H1 (cell line): Measurements from ENCODE around the gene SLC12A7. TPM values are rescaled to one million over a fixed set of nuclear protein-coding genes. Genes with fewer than 3 reads are reported as not detected.

ENCODE experiments used
- CTCF ChIA-PET: fragments of 300-600 bp; sonication (Branson Sonifier 250); formaldehyde crosslinking; loops from one replicate; lab custom pipeline; 2021; ENCODE audit not compliant: partially characterized antibody; lab: Charles Lee
- POLR2A ChIA-PET: fragments of 300-600 bp; sonication (Branson Sonifier 250); formaldehyde crosslinking; loops from one replicate; lab custom pipeline; 2021; ENCODE audit warnings: inconsistent platforms; ENCODE audit not compliant: partially characterized antibody; lab: Charles Lee
- DNase-seq, 2 experiments: peaks; one replicate each; pipeline versions ENCODE4 v3.0.0 to v3.0.0-alpha.2; 2010 to 2022; ENCODE audit warnings: low spot score in 2 of 2, low read depth in 1 of 2, mixed read lengths in 1 of 2
- FAIRE-seq: peaks from 2 replicates; lab custom pipeline; 2011; peaks lifted over from hg19 to GRCh38; lab: Jason Lieb, UNC
- H2AFZ ChIP-seq: 2 replicates; pipeline ENCODE4 v1.8.1; 2012; ENCODE audit warnings: low read length, inconsistent platforms
- H2AK5ac ChIP-seq: 2 replicates; pipeline ENCODE4 v1.6.1; 2013; ENCODE audit warnings: low read depth, low read length
- H2BK120ac ChIP-seq: replicated peaks from 2 replicates; pipeline ENCODE3; 2013; ENCODE audit warnings: low read depth, low read length, inconsistent platforms
- H2BK12ac ChIP-seq: 2 replicates; pipeline ENCODE4 v1.6.1; 2013; ENCODE audit warnings: low read depth, low read length
- H2BK15ac ChIP-seq: 2 replicates; pipeline ENCODE4 v1.6.1; 2013; ENCODE audit warnings: low read length
- H2BK20ac ChIP-seq: 2 replicates; pipeline ENCODE4 v1.6.1; 2013; ENCODE audit warnings: low read length
- H2BK5ac ChIP-seq: 2 replicates; pipeline ENCODE4 v1.6.1; 2013; ENCODE audit warnings: low read depth, low read length
- H3K14ac ChIP-seq: 2 replicates; pipeline ENCODE4 v1.6.1; 2013; ENCODE audit warnings: inconsistent platforms; ENCODE audit not compliant: insufficient read length
- H3K18ac ChIP-seq: 2 replicates; pipeline ENCODE4 v1.6.1; 2013; ENCODE audit warnings: low read length; ENCODE audit errors: extremely low read depth
- H3K23ac ChIP-seq: 2 replicates; pipeline ENCODE4 v1.6.1; 2013; ENCODE audit warnings: inconsistent platforms; ENCODE audit not compliant: insufficient read length
- H3K23me2 ChIP-seq: 2 replicates; pipeline ENCODE4 v1.6.1; 2013; ENCODE audit warnings: low read depth, low read length
- H3K27ac ChIP-seq: 2 replicates; pipeline ENCODE4 v1.6.1; 2011; ENCODE audit warnings: low read depth, low read length, inconsistent platforms
- H3K27me3 ChIP-seq, 4 experiments: replicated peaks in 1 of 4; 1 replicate in 1 of 4; 2 replicates in 3 of 4; pipeline versions ENCODE4 v1.6.1 to v1.8.1; 2011 to 2013; ENCODE audit warnings: low read length in 3 of 4, mild to moderate bottlenecking in 3 of 4, inconsistent platforms in 2 of 4, mixed read lengths in 2 of 4, moderate library complexity in 1 of 4; ENCODE audit not compliant: control insufficient read depth in 3 of 4, insufficient read depth in 3 of 4; ENCODE audit errors: extremely low read depth in 1 of 4
- H3K36me3 ChIP-seq, 4 experiments: 2 replicates each; pipeline versions ENCODE4 v1.6.1 to v1.8.1; 2011 to 2013; ENCODE audit warnings: mild to moderate bottlenecking in 4 of 4, low read length in 3 of 4, moderate library complexity in 2 of 4, control low read depth in 1 of 4, inconsistent platforms in 1 of 4; ENCODE audit not compliant: insufficient read depth in 4 of 4, control insufficient read depth in 2 of 4
- H3K4ac ChIP-seq: replicated peaks from 2 replicates; pipeline ENCODE3; 2013; ENCODE audit warnings: low read length, low read depth, mixed read lengths, inconsistent platforms; ENCODE audit not compliant: insufficient read length
- H3K4me1 ChIP-seq, 4 experiments: replicated peaks in 1 of 4; 1 replicate in 1 of 4; 2 replicates in 3 of 4; pipeline versions ENCODE4 v1.6.1 to v1.8.1; 2011 to 2013; ENCODE audit warnings: low read length in 3 of 4, inconsistent platforms in 2 of 4, mixed read lengths in 1 of 4; ENCODE audit not compliant: insufficient read depth in 4 of 4, control insufficient read depth in 3 of 4
- H3K4me2 ChIP-seq, 2 experiments: 2 replicates each; pipeline versions ENCODE4 v1.6.1 to v1.8.1; 2011 to 2013; ENCODE audit warnings: low read depth in 2 of 2, low read length in 2 of 2, control low read depth in 1 of 2, inconsistent platforms in 1 of 2, mild to moderate bottlenecking in 1 of 2; ENCODE audit not compliant: insufficient read depth in 1 of 2
- H3K4me3 ChIP-seq, 4 experiments: fragments of 200-600, 300-600 bp in 1 of 4; sonication (generic), shearing (Covaris generic), sonication (Bioruptor Twin) in 1 of 4; 2 replicates each; pipeline versions ENCODE4 v1.5.1 to v1.8.1; 2011 to 2016; ENCODE audit warnings: low read length in 4 of 4, low read depth in 3 of 4, control low read depth in 2 of 4, inconsistent platforms in 2 of 4, mild to moderate bottlenecking in 2 of 4, mixed read lengths in 1 of 4, moderate library complexity in 1 of 4; ENCODE audit not compliant: insufficient read depth in 2 of 4; ENCODE audit errors: extremely low read depth in 1 of 4
- H3K56ac ChIP-seq: replicated peaks from 2 replicates; pipeline ENCODE3; 2013; ENCODE audit warnings: low read depth, mild to moderate bottlenecking, mixed read lengths, low read length, inconsistent platforms; ENCODE audit not compliant: insufficient read length
- H3K79me1 ChIP-seq: 2 replicates; pipeline ENCODE4 v1.6.1; 2013; ENCODE audit warnings: low read depth, low read length, control low read depth
- H3K79me2 ChIP-seq, 2 experiments: 2 replicates each; pipeline versions ENCODE4 v1.6.1 to v1.8.1; 2012 to 2013; ENCODE audit warnings: low read length in 2 of 2, mild to moderate bottlenecking in 2 of 2, inconsistent platforms in 1 of 2; ENCODE audit not compliant: insufficient read depth in 2 of 2, control insufficient read depth in 1 of 2
- H3K9ac ChIP-seq, 4 experiments: replicated peaks in 1 of 4; 1 replicate in 1 of 4; 2 replicates in 3 of 4; pipeline versions ENCODE4 v1.6.1 to v1.8.1; 2011 to 2013; ENCODE audit warnings: low read depth in 3 of 4, low read length in 3 of 4, control low read depth in 2 of 4, mild to moderate bottlenecking in 2 of 4, moderate library complexity in 2 of 4, inconsistent platforms in 1 of 4; ENCODE audit errors: extremely low read depth in 1 of 4
- H3K9me3 ChIP-seq, 2 experiments: 2 replicates each; pipeline versions ENCODE4 v1.6.1 to v1.8.1; 2012 to 2013; ENCODE audit warnings: mild to moderate bottlenecking in 2 of 2, moderate library complexity in 2 of 2, control low read depth in 1 of 2, inconsistent platforms in 1 of 2, low read depth in 1 of 2, low read length in 1 of 2, mixed read lengths in 1 of 2; ENCODE audit not compliant: insufficient read depth in 2 of 2
- H4K20me1 ChIP-seq, 2 experiments: replicated peaks in 1 of 2; 2 replicates each; pipeline versions ENCODE3 to v1.8.1; 2011 to 2013; ENCODE audit warnings: inconsistent platforms in 2 of 2, low read length in 2 of 2, mild to moderate bottlenecking in 1 of 2; ENCODE audit not compliant: insufficient read depth in 2 of 2, control insufficient read depth in 1 of 2
- H4K5ac ChIP-seq: 2 replicates; pipeline ENCODE4 v1.6.1; 2013; ENCODE audit warnings: low read length, low read depth, mixed read lengths, inconsistent platforms; ENCODE audit not compliant: insufficient read length
- H4K8ac ChIP-seq: 2 replicates; pipeline ENCODE4 v1.8.0; 2013; ENCODE audit warnings: mild to moderate bottlenecking, moderate library complexity, low read length, inconsistent platforms; ENCODE audit not compliant: insufficient read depth; ENCODE audit errors: extremely low read depth
- H4K91ac ChIP-seq: replicated peaks from 2 replicates; pipeline ENCODE3; 2013; ENCODE audit warnings: low read length, mixed read lengths, inconsistent platforms; ENCODE audit not compliant: insufficient read length
- CTBP2 ChIP-seq: IDR thresholded peaks from 2 replicates; pipeline ENCODE4 v1.7.0; 2011; ENCODE audit warnings: borderline replicate concordance, mild to moderate bottlenecking, moderate library complexity, mixed read lengths, low read length; ENCODE audit not compliant: insufficient read depth, insufficient read length
- E2F6 ChIP-seq: IDR thresholded peaks from 2 replicates; pipeline ENCODE4 v1.6.1; 2012; ENCODE audit warnings: inconsistent platforms
- GTF2F1 ChIP-seq: IDR thresholded peaks from 2 replicates; pipeline ENCODE4 v1.6.1; 2012; ENCODE audit warnings: low read depth, low read length, improper control_type of control experiment, borderline replicate concordance
- HDAC2 ChIP-seq, 2 experiments: fragments of 300-600 bp in 1 of 2; sonication (generic) in 1 of 2; IDR thresholded peaks; 2 replicates each; pipeline ENCODE4 v1.6.1; 2011 to 2012; ENCODE audit warnings: low read depth in 2 of 2, low read length in 2 of 2, mild to moderate bottlenecking in 2 of 2, moderate library complexity in 2 of 2, borderline replicate concordance in 1 of 2, inconsistent platforms in 1 of 2
- HDAC6 ChIP-seq: IDR thresholded peaks from one replicate; pipeline ENCODE4 v1.7.1; 2012; ENCODE audit warnings: low read depth, mild to moderate bottlenecking, inconsistent platforms, low read length, moderate library complexity
- JUND ChIP-seq: IDR thresholded peaks from 2 replicates; pipeline ENCODE4 v1.6.1; 2011; ENCODE audit warnings: mild to moderate bottlenecking, improper control_type of control experiment, low read length
- KDM4A ChIP-seq: IDR thresholded peaks from one replicate; pipeline ENCODE4 v1.7.1; 2012; ENCODE audit warnings: low read depth, mild to moderate bottlenecking, moderate library complexity, low read length, inconsistent platforms; ENCODE audit not compliant: severe bottlenecking
- KDM5A ChIP-seq: fragments of 200-600 bp; IDR thresholded peaks from 2 replicates; pipeline ENCODE4 v1.7.1; 2012; ENCODE audit warnings: mild to moderate bottlenecking, low read length, inconsistent platforms, mixed read lengths
- RAD21 ChIP-seq, 2 experiments: IDR thresholded peaks in 1 of 2; conservative IDR thresholded peaks in 1 of 2; 2 replicates each; pipeline ENCODE4 v1.6.1; 2011; ENCODE audit warnings: low read depth in 2 of 2, low read length in 2 of 2, improper control_type of control experiment in 1 of 2, inconsistent platforms in 1 of 2, mild to moderate bottlenecking in 1 of 2, moderate library complexity in 1 of 2
- RFX5 ChIP-seq: IDR thresholded peaks from 2 replicates; pipeline ENCODE4 v1.6.1; 2011; ENCODE audit warnings: low read depth, low read length, improper control_type of control experiment, borderline replicate concordance
- WGBS, 2 experiments: shearing (Covaris generic) in 1 of 2; methylation state at CpG; one replicate each; pipeline versions ENCODE4 v1.1.6 to v1.1.7; 2013 to 2015; ENCODE audit warnings: low lambda C conversion rate in 2 of 2, mixed read lengths in 2 of 2, inconsistent platforms in 1 of 2, low coverage in 1 of 2, missing lambda C conversion rate in 1 of 2; ENCODE audit not compliant: insufficient replicate concordance in 2 of 2, insufficient coverage in 1 of 2, insufficient read length in 1 of 2; ENCODE audit errors: extremely low coverage in 1 of 2, missing lambda C conversion rate in 1 of 2; 5-methylcytosine and 5-hydroxymethylcytosine counted together
- polyA plus RNA-seq, 7 experiments: library from polyadenylated mRNA; depleted of rRNA in 3 of 7; stranded (reverse) in 5 of 7; unstranded in 2 of 7; fragments of >200 nt in 5 of 7; fragments of 200-250 nt in 2 of 7; gene quantifications; 1 replicate in 5 of 7; 2 replicates in 1 of 7; 4 replicates in 1 of 7; pipeline versions ENCODE4 v1.2.1 to v1.2.3, GENCODE V29; 2011 to 2013; ENCODE audit warnings: missing spikeins in 2 of 7, mixed read lengths in 2 of 7
- total RNA-seq: library from RNA; stranded (reverse); fragmentation: NEBNext Ultra II Directional; extraction: Animal tissue kit (Norgen Biotek cat#: 25700); gene quantifications from 2 replicates; pipeline ENCODE4 v1.2.1, GENCODE V29; 2021

The SLC12A7 gene
- total and polyA plus RNA-seq, 2 of the 8 experiments (the other 6 are each of a cell fraction or from before 2014, with no cell fraction given), result 23.5 to 39.7 TPM

GRCh38 chr5:1041225-1042143 lies 70.4 kb downstream of the SLC12A7 start:
- Histone ChIP-seq H2BK20ac (no peak overlapping the region), H3K4me1 (no peaks in the 10 kb centered on the region; a peak in 1 of 7 replicates), H2BK15ac (no peak overlapping the region), H2AK5ac (peak overlapping the region; percentile 24; the same call in 1 of the 2 replicates), H3K27me3 (no peaks in the 10 kb centered on the region), H4K20me1 (peaks cover 0 to 12% of the 10 kb centered on the region in 2 experiments), H3K27ac (no peak overlapping the region), H3K23me2 (peaks cover 52% of the 10 kb centered on the region; the same call in 1 of the 2 replicates), H3K18ac (no peak overlapping the region), H3K79me1 (no peaks in the 10 kb centered on the region), H2BK12ac (0 out of 2 replicates have a peak overlapping the region, but pooled peaks have one; percentile 39), H3K4me3 (no peak overlapping the region), H3K36me3 (no peaks in the 10 kb centered on the region), H4K5ac (no peak overlapping the region), H3K4ac (no peak overlapping the region), H3K9me3 (peaks cover 10 to 43% of the 10 kb centered on the region in 2 experiments), H3K14ac (no peak overlapping the region), H4K8ac (no peak overlapping the region), H4K91ac (no peak overlapping the region), H3K23ac (no peak overlapping the region), H2BK120ac (no peak overlapping the region), H3K4me2 (no peak overlapping the region), H3K56ac (peak overlapping the region; percentile 77), H2BK5ac (no peak overlapping the region), H2AFZ (no peak overlapping the region), H3K9ac (no peak overlapping the region), H3K79me2 (no peaks in the 10 kb centered on the region)
- 89 to 100% methylated on average over 11 to 15 of the region's 15 CpGs for WGBS, 2 experiments
- POLR2A ChIA-PET, result no interaction called here
- CTCF ChIA-PET, result no interaction called here
- DNase-seq (no peak), FAIRE-seq (no peak)
- TF ChIP-seq E2F6 (no peak), CTBP2 (no peak), KDM5A (no peak), KDM4A (no peak), HDAC6 (no peak), JUND (no peak), GTF2F1 (no peak), RAD21 (IDR thresholded peaks at IDR 0.05 in 1 of 2, conservative IDR thresholded peaks at IDR 0.05 in 1 of 2; ENCODE audit: low read depth in 2 of 2, low read length in 2 of 2) (no peak), RFX5 (no peak), HDAC2 (IDR thresholded peaks at IDR 0.05; ENCODE audit: borderline replicate concordance in 1 of 2, low read depth in 2 of 2, low read length in 2 of 2) (no peak)
